ENCODE data around the gene FAM118A.
"Not testable (repeated sequence)": the region's sequence is repeated elsewhere in the genome, so short reads cannot be mapped to it uniquely, and the experiment has no call there.

The FAM118A gene

GRCh38 chr22:45319324-45319685, 9.6 kb downstream of the FAM118A start:
- DNase-seq (ENCODE audit: extremely low read depth, low read depth): no peak
- no peak for TF ChIP-seq CTCF (IDR thresholded peaks at IDR 0.05; ENCODE audit: low read depth, low read length)

GRCh38 chr22:45320357-45320976, 10.7 kb downstream of the FAM118A start:
- DNase-seq (ENCODE audit: extremely low read depth, low read depth): no peak
- no peak for TF ChIP-seq CTCF (IDR thresholded peaks at IDR 0.05; ENCODE audit: low read depth, low read length)

DNA sequence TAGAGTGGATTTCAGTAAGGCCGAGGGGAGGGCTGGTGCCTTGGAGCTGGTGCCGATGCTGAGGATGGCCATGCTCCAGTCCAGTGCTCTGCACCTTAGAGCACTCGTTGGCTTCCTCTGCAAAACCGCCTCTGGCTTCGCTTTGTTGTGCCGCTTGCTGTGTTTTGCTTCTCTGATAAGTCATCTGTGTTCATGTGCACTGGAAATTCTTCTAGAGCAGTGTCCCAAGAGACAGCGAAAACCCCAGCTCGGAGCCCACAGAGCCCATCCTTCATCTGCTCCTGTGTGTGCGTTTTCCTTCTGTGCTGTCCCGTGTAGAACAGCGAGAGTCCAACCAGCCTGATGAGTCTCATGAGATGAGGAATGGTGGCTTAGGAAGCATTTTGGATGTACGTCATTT, 12.1 kb downstream of the FAM118A start:
- no peak for DNase-seq (ENCODE audit: extremely low read depth, low read depth)
- TF ChIP-seq CTCF (IDR thresholded peaks at IDR 0.05; ENCODE audit: low read depth, low read length): no peak

DNA sequence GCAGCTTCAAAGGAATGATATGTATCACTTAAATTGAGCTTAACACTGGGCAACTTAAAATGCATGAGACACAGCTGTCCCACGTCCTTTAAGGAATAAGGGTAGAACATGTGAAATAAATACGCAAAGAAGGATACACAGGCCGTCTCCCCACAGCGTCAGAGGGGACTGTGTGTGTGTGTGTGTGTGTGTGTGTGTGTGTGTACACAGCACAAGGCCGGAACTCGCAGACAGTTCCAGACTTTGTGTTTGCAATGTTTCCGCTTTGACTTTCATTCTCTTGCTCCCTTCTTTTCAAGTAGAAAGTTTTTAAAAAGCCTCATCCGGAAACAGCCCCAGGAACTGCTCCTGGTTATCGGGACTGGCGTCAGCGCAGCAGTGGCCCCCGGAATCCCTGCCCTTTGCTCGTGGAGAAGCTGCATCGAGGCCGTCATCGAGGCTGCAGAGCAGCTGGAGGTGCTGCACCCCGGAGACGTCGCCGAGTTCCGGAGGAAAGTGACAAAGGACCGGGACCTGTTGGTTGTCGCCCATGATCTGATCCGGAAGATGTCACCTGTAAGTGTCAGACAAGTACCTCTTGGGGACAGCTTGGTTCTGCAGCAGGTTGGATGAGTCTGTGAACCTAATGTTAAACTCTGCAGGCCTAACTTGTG, 13.3 kb downstream of the FAM118A start:
- no peak for TF ChIP-seq CTCF (IDR thresholded peaks at IDR 0.05; ENCODE audit: low read depth, low read length)
- no peak for DNase-seq (ENCODE audit: extremely low read depth, low read depth)

DNA sequence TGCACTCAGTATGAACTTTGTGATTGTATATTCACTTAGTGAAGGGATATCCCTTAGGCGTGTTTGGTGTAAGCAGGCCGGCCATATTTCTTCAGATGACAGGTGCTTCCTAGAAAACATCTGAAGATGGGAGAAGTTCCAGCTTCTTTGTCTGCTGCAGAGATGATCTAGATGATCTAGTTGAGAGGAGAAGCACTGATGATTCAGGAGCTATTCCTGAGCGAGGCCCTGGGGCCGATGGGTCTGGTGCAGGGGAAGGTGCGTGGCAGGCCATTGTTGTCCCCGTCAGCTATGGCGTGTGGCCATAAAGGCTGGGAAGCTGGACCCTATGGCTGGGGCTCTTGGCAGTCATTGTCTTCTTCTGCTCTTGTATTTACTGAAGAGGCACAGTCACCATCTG, 14.0 kb downstream of the FAM118A start:
- no peak for DNase-seq (ENCODE audit: extremely low read depth, low read depth)
- TF ChIP-seq CTCF (IDR thresholded peaks at IDR 0.05; ENCODE audit: low read depth, low read length): no peak

DNA sequence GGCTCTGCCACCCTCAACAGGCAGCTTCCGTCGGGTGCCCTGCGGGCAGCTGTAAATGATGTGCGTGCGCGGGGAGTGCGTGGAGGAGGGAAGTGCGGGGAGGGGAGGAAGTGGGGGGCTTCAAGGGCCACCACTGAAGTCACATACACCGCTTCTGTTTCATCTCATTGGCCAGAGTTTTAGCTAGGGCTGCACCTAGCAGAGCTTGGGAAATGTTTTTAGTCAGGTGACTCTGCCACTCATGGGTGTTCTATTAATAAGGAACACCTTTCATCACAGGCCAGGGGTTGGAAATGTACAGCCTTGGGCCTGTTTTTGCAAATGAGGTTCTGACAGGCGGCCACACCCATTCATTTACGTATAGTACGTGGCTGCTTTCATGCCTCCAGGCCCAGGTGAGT, 14.6 kb downstream of the FAM118A start:
- no peak for TF ChIP-seq CTCF (IDR thresholded peaks at IDR 0.05; ENCODE audit: low read depth, low read length)
- no peak for DNase-seq (ENCODE audit: extremely low read depth, low read depth)

- DNase-seq (ENCODE audit: extremely low read depth, low read depth): not testable (repeated sequence)
Observed at GRCh38 chr22:45328261-45328660, 18.5 kb downstream of the FAM118A start.
